K562 (cell line): Measurements from ENCODE around the gene CD164L2. TPM values are rescaled to one million over a fixed set of nuclear protein-coding genes. Genes with fewer than 3 reads are reported as not detected.

Experiments
- CHCHD3 ChIP-seq: fragments of 250-450 bp; sonication (Bioruptor Pico); IDR thresholded peaks from 2 replicates; pipeline ENCODE4 v2.1.2; 2022; ENCODE audit warnings: mild to moderate bottlenecking
- ESRRB ChIP-seq: fragments of 250-450 bp; sonication (Bioruptor Pico); IDR thresholded peaks from 2 replicates; pipeline ENCODE4 v1.5.0; 2020; ENCODE audit warnings: mild to moderate bottlenecking, moderate library complexity, borderline replicate concordance
- ILK ChIP-seq: fragments of 450-650 bp; IDR thresholded peaks from 2 replicates; pipeline ENCODE4 v1.6.1; 2016; ENCODE audit warnings: missing genetic modification characterization, low read depth, mild to moderate bottlenecking, missing compliant biosample characterization, moderate library complexity, borderline replicate concordance
- MAFK ChIP-seq: IDR thresholded peaks from 2 replicates; pipeline ENCODE4 v1.6.1; 2011; ENCODE audit warnings: low read length, improper control_type of control experiment
- SMAD1 ChIP-seq: fragments of 150-350 bp; IDR thresholded peaks from 2 replicates; pipeline ENCODE4 v1.6.1; 2014; ENCODE audit warnings: low read length, low read depth; ENCODE audit not compliant: partially characterized antibody
- TRIM28 ChIP-seq: fragments of 450-650 bp; IDR thresholded peaks from 2 replicates; pipeline ENCODE4 v1.6.1; 2017
- ZNF174 ChIP-seq: fragments of 250-450 bp; sonication (Bioruptor Pico); IDR thresholded peaks from 2 replicates; pipeline ENCODE4 v1.4.0; 2020; ENCODE audit warnings: mild to moderate bottlenecking
- ZNF232 ChIP-seq: sonication (generic); formaldehyde crosslinking; IDR thresholded peaks from 2 replicates; pipeline ENCODE4 v1.8.0; 2022; ENCODE audit warnings: mild to moderate bottlenecking, missing genetic modification reagents
- ZNF263 ChIP-seq: sonication (generic); formaldehyde crosslinking; IDR thresholded peaks from 2 replicates; pipeline ENCODE4 v1.8.0; 2022; ENCODE audit warnings: mild to moderate bottlenecking, missing genetic modification reagents, borderline replicate concordance
- ZNF584 ChIP-seq: fragments of 200-800 bp; sonication (Bioruptor generic); IDR thresholded peaks from 2 replicates; pipeline ENCODE4 v1.6.1; 2016; ENCODE audit warnings: low read depth, mild to moderate bottlenecking, missing genetic modification characterization, missing compliant biosample characterization
- ZNF707 ChIP-seq: fragments of 250-450 bp; sonication (Bioruptor Pico); conservative IDR thresholded peaks from 2 replicates; pipeline ENCODE4 v1.8.0; 2022; ENCODE audit warnings: inconsistent platforms, mild to moderate bottlenecking, moderate library complexity
- ZNF717 ChIP-seq: fragments of 250-450 bp; sonication (Bioruptor Pico); IDR thresholded peaks from 2 replicates; pipeline ENCODE4 v1.5.0; 2021
- polyA plus RNA-seq, 8 experiments: library from polyadenylated mRNA; depleted of rRNA in 4 of 8; stranded (reverse) in 5 of 8; unstranded in 3 of 8; fragments of >200 nt; fragmentation: Nextera tagmentation in 2 of 8; fragmentation: Illumina TruSeq in 1 of 8; extraction: Ambion mirVana in 2 of 8; extraction: Trizol in 1 of 8; gene quantifications; 2 replicates each; pipeline versions ENCODE4 v1.2.1 to v1.2.3, GENCODE V29; 2011 to 2014; ENCODE audit warnings: inconsistent platforms in 1 of 8, missing spikeins in 1 of 8
- total RNA-seq, 7 experiments: library from RNA; depleted of rRNA in 6 of 7; stranded (reverse); fragments of >200 nt in 6 of 7; fragmentation: Illumina TruSeq in 2 of 7; extraction: Trizol in 2 of 7; gene quantifications; 2 replicates each; pipeline versions ENCODE4 v1.2.1 to v1.2.3, GENCODE V29; 2011 to 2021; ENCODE audit warnings: low replicate concordance in 1 of 7
- TF ChIP-seq, protein P1 (sequence below): fragments of 250-450 bp; sonication (Bioruptor Pico); IDR thresholded peaks from 2 replicates; pipeline ENCODE4 v1.4.0; 2020
- TF ChIP-seq, protein P2 (sequence below): fragments of 450-650 bp; IDR thresholded peaks from 2 replicates; pipeline ENCODE4 v1.6.1; 2016; ENCODE audit warnings: low read depth

CD164L2 gene
- total and polyA plus RNA-seq, 9 of the 15 experiments (the other 6 are each of a cell fraction or from before 2014, with no cell fraction given) = 0.08 to 0.92 (median 0.38) TPM; not detected in 1

DNA sequence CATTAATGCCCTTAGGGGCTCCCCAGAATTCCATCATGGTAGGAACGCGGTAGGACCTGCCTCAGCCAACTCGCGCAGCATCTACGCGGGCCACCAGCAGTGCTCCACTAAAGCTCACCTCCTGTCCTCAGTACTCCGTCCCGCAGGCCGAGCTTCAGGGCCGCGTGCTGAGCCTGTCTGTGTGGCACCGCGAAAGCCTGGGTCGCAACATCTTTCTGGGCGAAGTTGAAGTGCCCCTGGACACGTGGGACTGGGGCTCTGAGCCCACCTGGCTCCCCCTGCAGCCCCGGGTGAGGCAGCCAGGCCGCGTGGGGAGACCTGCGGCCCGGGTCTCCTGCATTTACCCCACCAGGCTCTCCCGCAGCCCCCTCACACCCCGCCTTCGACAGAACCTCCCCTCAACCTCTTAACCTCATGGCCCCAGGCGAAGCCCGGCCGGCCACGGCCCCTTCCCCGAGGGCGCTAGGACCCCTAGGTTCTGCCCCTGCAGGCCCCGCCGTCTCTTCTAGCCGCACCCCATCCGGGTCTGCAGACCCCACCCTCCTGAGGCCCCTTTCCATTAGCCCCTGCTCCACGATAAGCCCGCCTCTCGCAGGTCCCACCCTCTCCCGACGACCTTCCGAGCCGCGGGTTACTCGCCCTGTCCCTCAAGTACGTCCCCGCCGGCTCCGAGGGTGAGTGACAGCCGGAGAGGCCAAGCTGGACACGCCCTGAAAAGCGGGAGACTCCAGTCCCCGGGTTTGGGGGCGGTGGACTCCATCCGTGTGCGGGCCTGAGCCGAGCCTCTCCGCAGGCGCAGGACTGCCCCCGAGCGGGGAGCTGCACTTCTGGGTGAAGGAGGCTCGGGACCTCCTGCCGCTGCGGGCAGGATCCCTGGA is 32.2 kb downstream of the CD164L2 start (continued):
- TF ChIP-seq, protein P1, sequence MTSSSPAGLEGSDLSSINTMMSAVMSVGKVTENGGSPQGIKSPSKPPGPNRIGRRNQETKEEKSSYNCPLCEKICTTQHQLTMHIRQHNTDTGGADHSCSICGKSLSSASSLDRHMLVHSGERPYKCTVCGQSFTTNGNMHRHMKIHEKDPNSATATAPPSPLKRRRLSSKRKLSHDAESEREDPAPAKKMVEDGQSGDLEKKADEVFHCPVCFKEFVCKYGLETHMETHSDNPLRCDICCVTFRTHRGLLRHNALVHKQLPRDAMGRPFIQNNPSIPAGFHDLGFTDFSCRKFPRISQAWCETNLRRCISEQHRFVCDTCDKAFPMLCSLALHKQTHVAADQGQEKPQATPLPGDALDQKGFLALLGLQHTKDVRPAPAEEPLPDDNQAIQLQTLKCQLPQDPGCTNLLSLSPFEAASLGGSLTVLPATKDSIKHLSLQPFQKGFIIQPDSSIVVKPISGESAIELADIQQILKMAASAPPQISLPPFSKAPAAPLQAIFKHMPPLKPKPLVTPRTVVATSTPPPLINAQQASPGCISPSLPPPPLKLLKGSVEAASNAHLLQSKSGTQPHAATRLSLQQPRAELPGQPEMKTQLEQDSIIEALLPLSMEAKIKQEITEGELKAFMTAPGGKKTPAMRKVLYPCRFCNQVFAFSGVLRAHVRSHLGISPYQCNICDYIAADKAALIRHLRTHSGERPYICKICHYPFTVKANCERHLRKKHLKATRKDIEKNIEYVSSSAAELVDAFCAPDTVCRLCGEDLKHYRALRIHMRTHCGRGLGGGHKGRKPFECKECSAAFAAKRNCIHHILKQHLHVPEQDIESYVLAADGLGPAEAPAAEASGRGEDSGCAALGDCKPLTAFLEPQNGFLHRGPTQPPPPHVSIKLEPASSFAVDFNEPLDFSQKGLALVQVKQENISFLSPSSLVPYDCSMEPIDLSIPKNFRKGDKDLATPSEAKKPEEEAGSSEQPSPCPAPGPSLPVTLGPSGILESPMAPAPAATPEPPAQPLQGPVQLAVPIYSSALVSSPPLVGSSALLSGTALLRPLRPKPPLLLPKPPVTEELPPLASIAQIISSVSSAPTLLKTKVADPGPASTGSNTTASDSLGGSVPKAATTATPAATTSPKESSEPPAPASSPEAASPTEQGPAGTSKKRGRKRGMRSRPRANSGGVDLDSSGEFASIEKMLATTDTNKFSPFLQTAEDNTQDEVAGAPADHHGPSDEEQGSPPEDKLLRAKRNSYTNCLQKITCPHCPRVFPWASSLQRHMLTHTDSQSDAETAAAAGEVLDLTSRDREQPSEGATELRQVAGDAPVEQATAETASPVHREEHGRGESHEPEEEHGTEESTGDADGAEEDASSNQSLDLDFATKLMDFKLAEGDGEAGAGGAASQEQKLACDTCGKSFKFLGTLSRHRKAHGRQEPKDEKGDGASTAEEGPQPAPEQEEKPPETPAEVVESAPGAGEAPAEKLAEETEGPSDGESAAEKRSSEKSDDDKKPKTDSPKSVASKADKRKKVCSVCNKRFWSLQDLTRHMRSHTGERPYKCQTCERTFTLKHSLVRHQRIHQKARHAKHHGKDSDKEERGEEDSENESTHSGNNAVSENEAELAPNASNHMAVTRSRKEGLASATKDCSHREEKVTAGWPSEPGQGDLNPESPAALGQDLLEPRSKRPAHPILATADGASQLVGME (CRISPR knock-in tag) = no peak
- TF ChIP-seq ESRRB (CRISPR knock-in tag) (no peak), ZNF263 (peak; percentile 72; the same call in 1 of the 2 replicates), MAFK (no peak), ZNF717 (CRISPR knock-in tag) (no peak), ILK (no peak), ZNF707 (CRISPR knock-in tag) (no peak), ZNF584 (CRISPR knock-in tag) (no peak), ZNF232 (CRISPR knock-in tag) (no peak), ZNF174 (CRISPR knock-in tag) (no peak), TRIM28 (no peak), SMAD1 (no peak), CHCHD3 (CRISPR knock-in tag) (no peak)
- TF ChIP-seq, protein P2, sequence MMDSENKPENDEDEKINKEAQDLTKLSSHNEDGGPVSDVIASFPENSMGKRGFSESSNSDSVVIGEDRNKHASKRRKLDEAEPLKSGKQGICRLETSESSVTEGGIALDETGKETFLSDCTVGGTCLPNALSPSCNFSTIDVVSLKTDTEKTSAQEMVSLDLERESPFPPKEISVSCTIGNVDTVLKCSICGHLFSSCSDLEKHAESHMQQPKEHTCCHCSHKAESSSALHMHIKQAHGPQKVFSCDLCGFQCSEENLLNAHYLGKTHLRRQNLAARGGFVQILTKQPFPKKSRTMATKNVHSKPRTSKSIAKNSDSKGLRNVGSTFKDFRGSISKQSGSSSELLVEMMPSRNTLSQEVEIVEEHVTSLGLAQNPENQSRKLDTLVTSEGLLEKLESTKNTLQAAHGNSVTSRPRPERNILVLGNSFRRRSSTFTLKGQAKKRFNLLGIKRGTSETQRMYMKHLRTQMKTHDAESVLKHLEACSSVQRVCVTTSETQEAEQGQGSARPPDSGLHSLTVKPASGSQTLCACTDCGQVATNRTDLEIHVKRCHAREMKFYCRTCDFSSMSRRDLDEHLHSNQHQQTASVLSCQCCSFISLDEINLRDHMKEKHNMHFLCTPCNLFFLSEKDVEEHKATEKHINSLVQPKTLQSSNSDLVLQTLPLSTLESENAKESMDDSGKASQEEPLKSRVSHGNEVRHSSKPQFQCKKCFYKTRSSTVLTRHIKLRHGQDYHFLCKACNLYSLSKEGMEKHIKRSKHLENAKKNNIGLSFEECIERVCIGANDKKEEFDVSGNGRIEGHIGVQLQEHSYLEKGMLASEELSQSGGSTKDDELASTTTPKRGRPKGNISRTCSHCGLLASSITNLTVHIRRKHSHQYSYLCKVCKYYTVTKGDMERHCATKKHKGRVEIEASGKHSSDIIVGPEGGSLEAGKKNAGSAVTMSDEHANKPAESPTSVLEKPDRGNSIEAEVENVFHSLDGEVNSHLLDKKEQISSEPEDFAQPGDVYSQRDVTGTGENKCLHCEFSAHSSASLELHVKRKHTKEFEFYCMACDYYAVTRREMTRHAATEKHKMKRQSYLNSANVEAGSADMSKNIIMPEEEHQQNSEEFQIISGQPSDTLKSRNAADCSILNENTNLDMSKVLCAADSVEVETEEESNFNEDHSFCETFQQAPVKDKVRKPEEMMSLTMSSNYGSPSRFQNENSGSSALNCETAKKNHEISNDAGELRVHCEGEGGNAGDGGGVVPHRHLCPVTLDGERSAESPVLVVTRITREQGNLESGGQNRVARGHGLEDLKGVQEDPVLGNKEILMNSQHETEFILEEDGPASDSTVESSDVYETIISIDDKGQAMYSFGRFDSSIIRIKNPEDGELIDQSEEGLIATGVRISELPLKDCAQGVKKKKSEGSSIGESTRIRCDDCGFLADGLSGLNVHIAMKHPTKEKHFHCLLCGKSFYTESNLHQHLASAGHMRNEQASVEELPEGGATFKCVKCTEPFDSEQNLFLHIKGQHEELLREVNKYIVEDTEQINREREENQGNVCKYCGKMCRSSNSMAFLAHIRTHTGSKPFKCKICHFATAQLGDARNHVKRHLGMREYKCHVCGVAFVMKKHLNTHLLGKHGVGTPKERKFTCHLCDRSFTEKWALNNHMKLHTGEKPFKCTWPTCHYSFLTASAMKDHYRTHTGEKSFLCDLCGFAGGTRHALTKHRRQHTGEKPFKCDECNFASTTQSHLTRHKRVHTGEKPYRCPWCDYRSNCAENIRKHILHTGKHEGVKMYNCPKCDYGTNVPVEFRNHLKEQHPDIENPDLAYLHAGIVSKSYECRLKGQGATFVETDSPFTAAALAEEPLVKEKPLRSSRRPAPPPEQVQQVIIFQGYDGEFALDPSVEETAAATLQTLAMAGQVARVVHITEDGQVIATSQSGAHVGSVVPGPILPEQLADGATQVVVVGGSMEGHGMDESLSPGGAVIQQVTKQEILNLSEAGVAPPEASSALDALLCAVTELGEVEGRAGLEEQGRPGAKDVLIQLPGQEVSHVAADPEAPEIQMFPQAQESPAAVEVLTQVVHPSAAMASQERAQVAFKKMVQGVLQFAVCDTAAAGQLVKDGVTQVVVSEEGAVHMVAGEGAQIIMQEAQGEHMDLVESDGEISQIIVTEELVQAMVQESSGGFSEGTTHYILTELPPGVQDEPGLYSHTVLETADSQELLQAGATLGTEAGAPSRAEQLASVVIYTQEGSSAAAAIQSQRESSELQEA = no peak
